Panc1 (cell line): ENCODE data around the gene IFNL3.

Experiments
- CTCF ChIP-seq: fragments of 450-650 bp; IDR thresholded peaks from 2 replicates; pipeline ENCODE4 v1.5.1; 2017; ENCODE audit warnings: mild to moderate bottlenecking
- POLR2AphosphoS5 ChIP-seq: IDR thresholded peaks from 2 replicates; pipeline ENCODE4 v1.6.1; 2012; ENCODE audit warnings: mild to moderate bottlenecking, low read depth, low read length, moderate library complexity

GRCh38 chr19:39202998-39203355 lies 41.8 kb downstream of the IFNL3 start:
- TF ChIP-seq CTCF (no peak), POLR2AphosphoS5 (no peak)
